Body of pancreas (tissue), 4 donors: Measurements from ENCODE around the gene MAPKAPK2. TPM values are rescaled to one million over a fixed set of nuclear protein-coding genes. Genes with fewer than 3 reads are reported as not detected.

ENCODE experiments used
- ATAC-seq: fragments of 150-250 bp; one replicate; pipeline ENCODE4 v1.9.1; 2016
- DNase-seq, 4 donors: peaks; one replicate each; pipeline ENCODE4 v3.0.0-alpha.2; 2019
- H3K27ac ChIP-seq, 4 donors: fragments of 200-600 bp; sonication (generic); 1 replicate in 3 of 4; 2 replicates in 1 of 4; pipeline versions ENCODE4 v1.5.1 to v1.6.1; 2016 to 2019; ENCODE audit warnings: mild to moderate bottlenecking in 1 of 4, mixed read lengths in 1 of 4, moderate library complexity in 1 of 4
- H3K27me3 ChIP-seq, 2 donors: fragments of 200-600 bp; sonication (generic); one replicate each; pipeline ENCODE4 v1.6.0; 2016; ENCODE audit warnings: mild to moderate bottlenecking in 1 of 2
- H3K36me3 ChIP-seq, 2 donors: fragments of 200-600 bp; sonication (generic); replicated peaks in 1 of 2; 2 replicates each; pipeline ENCODE4 v1.5.1; 2016; ENCODE audit warnings: low read depth in 2 of 2; ENCODE audit not compliant: insufficient read depth in 1 of 2
- H3K4me1 ChIP-seq: fragments of 200-600 bp; sonication (generic); one replicate; pipeline ENCODE4 v1.6.0; 2016
- H3K4me3 ChIP-seq, 2 donors: fragments of 200-600 bp; sonication (generic); 1 replicate in 1 of 2; 2 replicates in 1 of 2; pipeline ENCODE4 v1.5.1; 2016 to 2019
- H3K9me3 ChIP-seq, 3 donors: fragments of 200-600 bp; sonication (generic); 1 replicate in 2 of 3; 2 replicates in 1 of 3; pipeline ENCODE4 v1.5.1; 2016
- POLR2A ChIP-seq, 3 donors: fragments of 450-650 bp; IDR thresholded peaks; one replicate each; pipeline ENCODE4 v1.6.1; 2016; ENCODE audit warnings: antibody characterized with exemption in 3 of 3, mild to moderate bottlenecking in 2 of 3
- WGBS, 2 donors: methylation state at CpG; one replicate each; pipeline ENCODE4 v1.1.5; 2017; 5-methylcytosine and 5-hydroxymethylcytosine counted together
- intact Hi-C: fragments of 100-400 bp; cut with DNase I; formaldehyde crosslinking; loops from one replicate; pipeline ENCODE4 v1.15.1; 2023
- small RNA-seq: library from RNA; depleted of rRNA; stranded (forward); fragments of <200 nt; gene quantifications from one replicate; pipeline ENCODE3, GENCODE V24; 2016
- total RNA-seq, 2 donors: library from RNA; depleted of rRNA; stranded (reverse); fragments of >200 nt; gene quantifications; one replicate each; pipeline ENCODE4 v1.1.0, GENCODE V29; 2016
- TF ChIP-seq, protein P1 (sequence below), 7 experiments: fragments of 450-650 bp in 4 of 7; fragments of 200-600 bp in 3 of 7; sonication (generic) in 3 of 7; IDR thresholded peaks; one replicate each; pipeline ENCODE4 v1.5.1; 2016 to 2019; ENCODE audit warnings: antibody characterized with exemption in 7 of 7

Gene MAPKAPK2
- total RNA-seq, 2 donors from 2014 or later = 29.1 to 46.5 TPM

DNA sequence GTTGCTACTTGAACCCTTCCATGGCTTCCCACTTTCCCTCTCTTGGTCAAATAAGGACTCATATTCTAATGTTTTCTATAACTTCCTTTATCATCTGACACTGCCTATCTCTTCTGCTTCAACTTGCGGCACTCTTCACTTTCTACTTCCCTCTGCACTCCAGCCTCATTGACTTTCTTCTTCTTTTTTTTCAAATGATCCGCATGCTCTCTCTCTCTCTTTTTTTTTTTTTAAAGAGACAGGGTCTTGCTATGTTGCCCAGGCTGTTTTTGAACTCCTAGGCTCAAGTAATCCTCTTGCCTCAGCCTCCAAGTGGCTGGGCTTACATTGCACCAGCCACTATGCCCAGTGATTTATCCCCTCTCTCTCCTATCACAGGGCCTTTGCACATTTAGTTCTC is 94.9 kb downstream of the MAPKAPK2 start:
- ATAC-seq (no peak), DNase-seq (no peak)
- 54 to 78% methylated on average over 2 of the region's 2 CpGs for WGBS, 2 donors
- Histone ChIP-seq H3K36me3 (no peaks in the 10 kb centered on the region), H3K27ac (no peak overlapping the region), H3K27me3 (no peaks in the 10 kb centered on the region), H3K4me3 (no peak overlapping the region), H3K4me1 (no peaks in the 10 kb centered on the region), H3K9me3 (no peaks in the 10 kb centered on the region)
- TF ChIP-seq POLR2A (IDR thresholded peaks at IDR 0.05) = no peak
- TF ChIP-seq, protein P1, sequence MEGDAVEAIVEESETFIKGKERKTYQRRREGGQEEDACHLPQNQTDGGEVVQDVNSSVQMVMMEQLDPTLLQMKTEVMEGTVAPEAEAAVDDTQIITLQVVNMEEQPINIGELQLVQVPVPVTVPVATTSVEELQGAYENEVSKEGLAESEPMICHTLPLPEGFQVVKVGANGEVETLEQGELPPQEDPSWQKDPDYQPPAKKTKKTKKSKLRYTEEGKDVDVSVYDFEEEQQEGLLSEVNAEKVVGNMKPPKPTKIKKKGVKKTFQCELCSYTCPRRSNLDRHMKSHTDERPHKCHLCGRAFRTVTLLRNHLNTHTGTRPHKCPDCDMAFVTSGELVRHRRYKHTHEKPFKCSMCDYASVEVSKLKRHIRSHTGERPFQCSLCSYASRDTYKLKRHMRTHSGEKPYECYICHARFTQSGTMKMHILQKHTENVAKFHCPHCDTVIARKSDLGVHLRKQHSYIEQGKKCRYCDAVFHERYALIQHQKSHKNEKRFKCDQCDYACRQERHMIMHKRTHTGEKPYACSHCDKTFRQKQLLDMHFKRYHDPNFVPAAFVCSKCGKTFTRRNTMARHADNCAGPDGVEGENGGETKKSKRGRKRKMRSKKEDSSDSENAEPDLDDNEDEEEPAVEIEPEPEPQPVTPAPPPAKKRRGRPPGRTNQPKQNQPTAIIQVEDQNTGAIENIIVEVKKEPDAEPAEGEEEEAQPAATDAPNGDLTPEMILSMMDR (IDR thresholded peaks at IDR 0.05) = no peak
- intact Hi-C loops = loop anchor here (10.0 kb wide), 1 partner anchor 75 kb away; no protein-coding TSS in a partner anchor

- intact Hi-C loops = loop anchor here (10.0 kb wide), 1 partner anchor 78 kb away; no protein-coding TSS in a partner anchor
- 79 to 100% methylated on average over 2 of the region's 2 CpGs for WGBS, 2 donors
Observed at GRCh38 chr1:206782448-206782847, 97.7 kb downstream of the MAPKAPK2 start.

GRCh38 chr1:206783506-206783905 is 98.8 kb downstream of the MAPKAPK2 start:
- 71 to 73% methylated on average over 7 of the region's 7 CpGs for WGBS, 2 donors
- ATAC-seq (no peak), DNase-seq (no peak)
- Histone ChIP-seq H3K4me3 (no peak overlapping the region), H3K27ac (no peak overlapping the region), H3K27me3 (no peaks in the 10 kb centered on the region), H3K4me1 (no peaks in the 10 kb centered on the region), H3K36me3 (no peaks in the 10 kb centered on the region), H3K9me3 (no peaks in the 10 kb centered on the region)
- intact Hi-C loops = loop anchor here (10.0 kb wide), 1 partner anchor 79 kb away; no protein-coding TSS in a partner anchor
- TF ChIP-seq, protein P1 (IDR thresholded peaks at IDR 0.05) = no peak
- TF ChIP-seq POLR2A (IDR thresholded peaks at IDR 0.05) = no peak

More at GRCh38 chr1:206782448-206782847, 97.7 kb downstream of the MAPKAPK2 start:
- Histone ChIP-seq H3K27ac (no peak overlapping the region), H3K27me3 (no peaks in the 10 kb centered on the region), H3K36me3 (no peaks in the 10 kb centered on the region), H3K4me1 (no peaks in the 10 kb centered on the region), H3K9me3 (no peaks in the 10 kb centered on the region), H3K4me3 (no peak overlapping the region)
- TF ChIP-seq POLR2A (IDR thresholded peaks at IDR 0.05) = no peak
- DNase-seq (no peak), ATAC-seq (no peak)

Small RNA genes within 50 kb of the gene (small RNA-seq; reads per million reads assigned to genes)
- gene RF00019 = not detected

Other genes with a start within 250 kb of the MAPKAPK2 start
- gene IKBKE, start 214.4 kb upstream of the MAPKAPK2 start, total RNA-seq = 10 to 100 TPM in 1 of 2 donors, 1 to 10 TPM in 1; 5.4 to 10.2 TPM
- gene RASSF5, start 177.4 kb upstream of the MAPKAPK2 start, total RNA-seq = 10 to 100 TPM; 21.5 to 35.9 TPM
- gene EIF2D, start 72.4 kb upstream of the MAPKAPK2 start, total RNA-seq = 10 to 100 TPM; 25.9 to 55.4 TPM
- gene DYRK3, start 49.4 kb upstream of the MAPKAPK2 start, total RNA-seq = 1 to 10 TPM; 1.6 to 4.7 TPM
- gene IL19, start 85.9 kb downstream of the MAPKAPK2 start, total RNA-seq = not detected
- gene IL10, start 87.6 kb downstream of the MAPKAPK2 start, total RNA-seq = 1 to 10 TPM in 1 of 2 donors, not detected in 1; 1.0 TPM
- gene IL20, start 180.7 kb downstream of the MAPKAPK2 start, total RNA-seq = not detected
- not detected for gene IL24, start 212.5 kb downstream of the MAPKAPK2 start, total RNA-seq
- gene FCMR, start 237.0 kb downstream of the MAPKAPK2 start, total RNA-seq = 1 to 10 TPM in 1 of 2 donors, not detected in 1; 2.3 TPM